Progenitor cell of endocrine pancreas (in vitro differentiated cells): ENCODE measurements around the gene ABCB9. TPM values are rescaled to one million over a fixed set of nuclear protein-coding genes. Genes with fewer than 3 reads are reported as not detected.
"Not testable (repeated sequence)": the region's sequence is repeated elsewhere in the genome, so short reads cannot be mapped to it uniquely, and the experiment has no call there.

Experiments used
- DNase-seq: peaks from one replicate; pipeline ENCODE4 v3.0.0; 2021; ENCODE audit warnings: low spot score; ENCODE audit not compliant: unreplicated experiment
- H3K27ac Mint-ChIP-seq: 2 replicates; pipeline ENCODE4 v1.8.0; 2021; ENCODE audit warnings: mild to moderate bottlenecking, moderate library complexity, mixed read lengths
- H3K27me3 Mint-ChIP-seq: 2 replicates; pipeline ENCODE4 v1.8.0; 2021; ENCODE audit warnings: mixed read lengths
- H3K36me3 Mint-ChIP-seq: 2 replicates; pipeline ENCODE4 v1.8.0; 2022; ENCODE audit warnings: mixed read lengths; ENCODE audit not compliant: insufficient read depth
- H3K4me1 Mint-ChIP-seq: 2 replicates; pipeline ENCODE4 v1.8.0; 2021; ENCODE audit warnings: low read depth, mixed read lengths
- H3K4me3 Mint-ChIP-seq: 2 replicates; pipeline ENCODE4 v1.8.0; 2021; ENCODE audit warnings: low read depth, mild to moderate bottlenecking, moderate library complexity, mixed read lengths
- H3K9me3 Mint-ChIP-seq: 2 replicates; pipeline ENCODE4 v1.8.0; 2021; ENCODE audit warnings: low read depth, mixed read lengths
- total RNA-seq: library from RNA; stranded (reverse); gene quantifications from 2 replicates; pipeline ENCODE4 v1.2.1, GENCODE V29; 2021
- TF ChIP-seq, protein P1 (sequence below): fragments of 200-600 bp; sonication (generic); IDR thresholded peaks from one replicate; pipeline ENCODE4 v1.5.0; 2021; ENCODE audit warnings: antibody characterized with exemption, mild to moderate bottlenecking; ENCODE audit not compliant: unreplicated experiment

The ABCB9 gene
- total RNA-seq, 1 donor from 2014 or later, result 10.4 TPM

DNA sequence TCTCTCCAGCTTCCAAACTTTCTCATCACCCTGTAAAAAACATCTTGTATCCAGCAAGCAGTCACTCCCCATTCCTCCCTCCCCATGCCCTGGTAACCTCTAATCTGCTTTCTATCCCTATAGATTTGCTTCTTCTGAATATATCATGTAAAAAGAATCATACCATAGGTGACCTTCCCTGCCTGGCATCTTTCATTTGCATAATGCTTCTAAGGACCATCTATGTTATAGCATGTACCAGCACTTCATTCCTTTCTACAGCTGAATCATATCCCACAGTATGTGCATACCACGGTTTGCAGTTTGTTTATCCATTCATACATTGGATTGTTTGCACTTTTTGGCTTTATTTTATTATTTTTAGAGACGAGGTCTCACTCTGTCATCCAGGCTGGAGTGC, 47.4 kb downstream of the ABCB9 start:
- H3K27ac Mint-ChIP-seq, result no peak overlapping the region
- H3K27me3 Mint-ChIP-seq, result no peaks in the 10 kb centered on the region
- no peak overlapping the region for H3K4me3 Mint-ChIP-seq
- no peaks in the 10 kb centered on the region for H3K9me3 Mint-ChIP-seq
- no peaks in the 10 kb centered on the region for H3K36me3 Mint-ChIP-seq
- no peak for DNase-seq
- peaks cover 6% of the 10 kb centered on the region for H3K4me1 Mint-ChIP-seq
- TF ChIP-seq, protein P1, sequence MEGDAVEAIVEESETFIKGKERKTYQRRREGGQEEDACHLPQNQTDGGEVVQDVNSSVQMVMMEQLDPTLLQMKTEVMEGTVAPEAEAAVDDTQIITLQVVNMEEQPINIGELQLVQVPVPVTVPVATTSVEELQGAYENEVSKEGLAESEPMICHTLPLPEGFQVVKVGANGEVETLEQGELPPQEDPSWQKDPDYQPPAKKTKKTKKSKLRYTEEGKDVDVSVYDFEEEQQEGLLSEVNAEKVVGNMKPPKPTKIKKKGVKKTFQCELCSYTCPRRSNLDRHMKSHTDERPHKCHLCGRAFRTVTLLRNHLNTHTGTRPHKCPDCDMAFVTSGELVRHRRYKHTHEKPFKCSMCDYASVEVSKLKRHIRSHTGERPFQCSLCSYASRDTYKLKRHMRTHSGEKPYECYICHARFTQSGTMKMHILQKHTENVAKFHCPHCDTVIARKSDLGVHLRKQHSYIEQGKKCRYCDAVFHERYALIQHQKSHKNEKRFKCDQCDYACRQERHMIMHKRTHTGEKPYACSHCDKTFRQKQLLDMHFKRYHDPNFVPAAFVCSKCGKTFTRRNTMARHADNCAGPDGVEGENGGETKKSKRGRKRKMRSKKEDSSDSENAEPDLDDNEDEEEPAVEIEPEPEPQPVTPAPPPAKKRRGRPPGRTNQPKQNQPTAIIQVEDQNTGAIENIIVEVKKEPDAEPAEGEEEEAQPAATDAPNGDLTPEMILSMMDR, result no peak

DNA sequence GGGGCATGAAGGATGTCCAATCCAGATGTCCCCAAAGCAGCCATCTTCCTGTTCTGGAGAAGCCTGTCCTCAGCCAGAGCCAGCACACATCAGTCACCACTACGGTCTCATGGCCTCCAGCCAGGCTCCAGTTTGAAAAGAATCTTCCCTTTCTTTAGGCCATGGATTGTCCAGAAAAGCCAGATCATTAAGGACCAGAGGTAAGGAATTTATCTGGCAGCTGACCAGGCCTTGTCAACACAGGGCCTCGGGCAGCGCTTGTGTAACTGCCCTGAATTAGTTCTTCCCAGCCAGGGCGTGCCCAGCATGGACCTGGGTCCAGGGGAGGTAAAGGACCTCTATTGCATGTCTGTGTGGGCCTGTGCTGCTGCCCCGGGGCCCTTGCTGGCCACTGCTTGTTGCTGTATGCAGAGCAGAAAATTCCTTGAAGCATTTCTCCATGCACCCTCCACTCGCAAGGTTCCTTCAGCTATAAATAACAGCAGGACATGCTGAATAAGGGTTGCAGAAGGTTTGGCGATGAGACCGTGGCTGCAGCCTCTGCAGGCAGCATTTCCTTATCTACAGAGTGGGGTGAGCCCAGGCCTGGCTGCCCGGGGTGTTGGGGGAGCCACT, 48.6 kb downstream of the ABCB9 start:
- Mint-ChIP-seq H3K36me3 (no peaks in the 10 kb centered on the region), H3K27me3 (no peaks in the 10 kb centered on the region), H3K4me1 (peaks cover 6% of the 10 kb centered on the region), H3K4me3 (no peak overlapping the region), H3K27ac (no peak overlapping the region), H3K9me3 (no peaks in the 10 kb centered on the region)
- DNase-seq, result no peak
- TF ChIP-seq, protein P1, result no peak

DNA sequence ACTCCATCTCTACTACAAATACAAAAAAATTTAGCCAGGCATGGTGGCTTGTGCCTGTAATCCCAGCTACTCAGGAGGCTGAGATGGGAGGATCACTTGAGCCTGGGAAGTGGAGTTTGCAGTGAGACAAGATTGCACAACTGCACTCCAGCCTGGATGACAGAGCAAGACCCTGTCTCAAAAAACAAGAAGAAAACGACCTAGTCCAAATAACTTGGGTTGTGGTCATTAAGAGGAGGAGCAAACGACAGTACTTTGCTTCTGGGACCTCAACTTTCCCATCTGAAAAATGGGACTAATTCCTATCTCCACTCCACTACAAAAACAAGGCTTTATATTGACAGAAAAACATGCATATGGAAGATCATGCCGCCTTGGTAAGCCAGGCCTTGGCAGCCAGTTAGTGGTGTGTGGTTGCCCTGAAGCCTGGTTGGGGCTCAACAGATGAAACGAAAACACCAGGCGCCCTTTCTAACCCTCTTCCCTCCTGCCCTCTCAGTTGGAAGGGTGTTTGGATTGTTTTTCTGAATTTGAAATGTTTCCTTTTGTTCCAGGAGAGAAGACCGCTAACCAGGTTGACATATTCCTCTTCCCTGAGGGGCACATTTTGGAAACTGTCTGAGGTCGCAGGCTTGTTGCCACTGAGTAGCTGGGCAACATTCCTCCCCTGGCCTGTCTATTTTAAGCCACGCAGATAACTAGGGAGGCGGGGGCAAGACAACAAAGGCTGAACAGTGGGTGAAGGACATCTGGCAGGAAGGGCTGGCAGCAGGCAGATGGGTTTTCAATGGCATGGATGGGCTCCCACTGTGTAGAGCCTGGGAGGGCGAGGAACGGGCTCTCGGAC, 56.6 kb downstream of the ABCB9 start:
- no peak for DNase-seq
- Mint-ChIP-seq H3K27me3 (no peaks in the 10 kb centered on the region), H3K4me1 (peaks cover 2% of the 10 kb centered on the region), H3K36me3 (no peaks in the 10 kb centered on the region), H3K27ac (peak overlapping the region; percentile 39), H3K4me3 (no peak overlapping the region), H3K9me3 (no peaks in the 10 kb centered on the region)
- TF ChIP-seq, protein P1, result no peak

DNA sequence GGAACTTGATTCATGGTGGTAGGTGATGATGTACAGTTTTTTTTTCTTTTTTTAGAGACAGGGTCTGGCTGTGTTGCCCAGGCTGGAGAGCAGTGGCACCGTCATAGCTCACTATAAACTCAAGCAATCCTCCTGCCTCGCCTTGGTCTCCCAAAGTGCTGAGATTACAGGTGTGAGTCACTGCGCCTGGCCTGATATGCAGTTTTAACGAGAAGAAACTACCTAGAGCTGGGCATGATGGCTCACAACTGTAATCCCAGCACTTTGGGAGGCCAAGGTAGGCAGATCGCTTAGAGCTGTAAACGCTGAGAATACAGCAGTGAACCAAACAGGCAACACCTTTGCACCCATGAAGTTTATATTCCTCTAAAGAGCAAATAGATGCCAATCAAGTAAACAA, 57.3 kb downstream of the ABCB9 start:
- Mint-ChIP-seq H3K27me3 (no peaks in the 10 kb centered on the region), H3K9me3 (no peaks in the 10 kb centered on the region), H3K4me3 (no peak overlapping the region), H3K4me1 (peaks cover 2% of the 10 kb centered on the region), H3K36me3 (no peaks in the 10 kb centered on the region), H3K27ac (no peak overlapping the region)
- TF ChIP-seq, protein P1, result no peak
- DNase-seq, result no peak

DNA sequence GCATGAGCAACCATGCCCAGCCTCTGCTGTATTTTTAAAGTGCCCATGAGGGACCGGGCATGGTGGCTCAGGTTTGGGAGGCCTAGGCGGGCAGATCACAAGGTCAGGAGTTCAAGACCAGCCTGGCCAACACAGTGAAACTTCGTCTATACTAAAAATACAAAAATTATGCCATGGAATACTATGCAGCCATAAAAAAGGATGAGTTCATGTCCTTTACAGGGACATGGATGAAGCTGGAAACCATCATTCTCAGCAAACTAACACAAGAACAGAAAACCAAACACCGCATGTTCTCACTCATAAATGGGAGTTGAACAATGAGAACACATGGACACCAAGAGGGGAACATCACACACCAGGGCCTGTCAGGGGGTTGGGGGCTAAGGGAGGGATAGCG, 61.0 kb downstream of the ABCB9 start:
- not testable (repeated sequence) for H3K27ac Mint-ChIP-seq, H3K4me3 Mint-ChIP-seq

DNA sequence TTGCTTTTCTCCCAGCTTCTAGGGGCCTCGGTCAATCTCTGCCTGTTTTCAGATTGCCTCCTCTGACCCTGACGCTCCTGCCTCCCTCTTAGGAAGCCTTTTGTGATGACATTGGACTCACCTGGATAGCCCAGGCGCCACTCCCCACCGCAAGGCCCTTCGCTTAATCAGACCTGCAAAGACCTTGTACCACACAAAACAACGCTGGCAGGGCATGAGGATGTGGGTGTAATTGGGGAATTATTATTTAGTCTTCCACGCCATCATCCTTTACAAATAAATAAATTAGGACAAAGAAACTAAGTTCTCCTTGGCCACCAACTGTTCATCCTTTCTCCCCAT, 62.6 kb downstream of the ABCB9 start:
- H3K27me3 Mint-ChIP-seq, result peaks cover 2% of the 10 kb centered on the region

More for the DNA sequence above, 61.0 kb downstream of the ABCB9 start:
- not testable (repeated sequence) for H3K36me3 Mint-ChIP-seq, H3K9me3 Mint-ChIP-seq, H3K27me3 Mint-ChIP-seq, DNase-seq
- H3K4me1 Mint-ChIP-seq, result peaks cover 12% of the 10 kb centered on the region

More for the DNA sequence above, 62.6 kb downstream of the ABCB9 start:
- peaks cover 14% of the 10 kb centered on the region for H3K4me1 Mint-ChIP-seq
- no peak overlapping the region for H3K27ac Mint-ChIP-seq
- DNase-seq, result no peak
- H3K9me3 Mint-ChIP-seq, result no peaks in the 10 kb centered on the region
- H3K36me3 Mint-ChIP-seq, result no peaks in the 10 kb centered on the region
- H3K4me3 Mint-ChIP-seq, result no peak overlapping the region
- TF ChIP-seq, protein P1, result no peak
